Breast epithelium (tissue), 3 donors: ENCODE results near the gene SNX25.

Experiments used
- CTCF ChIP-seq, 3 donors: fragments of 450-650 bp; IDR thresholded peaks; one replicate each; pipeline ENCODE4 v1.5.1; 2016 to 2017; ENCODE audit warnings: antibody characterized with exemption in 3 of 3, mild to moderate bottlenecking in 3 of 3, moderate library complexity in 3 of 3
- POLR2AphosphoS5 ChIP-seq, 3 donors: sonication (generic); formaldehyde crosslinking; IDR thresholded peaks; one replicate each; pipeline ENCODE4 v1.6.1; 2017; ENCODE audit warnings: antibody characterized with exemption in 3 of 3

GRCh38 chr4:185189606-185190305, 19.6 kb upstream of the SNX25 start:
- TF ChIP-seq CTCF (IDR thresholded peaks at IDR 0.05) (no peak), POLR2AphosphoS5 (IDR thresholded peaks at IDR 0.05) (no peak)
